B cell (primary cell): ENCODE measurements around the gene MFAP2. TPM values are rescaled to one million over a fixed set of nuclear protein-coding genes. Genes with fewer than 3 reads are reported as not detected.

Experiments used
- ATAC-seq: fragments of 200-7000 bp; cut with Tn5 transposase; one replicate; pipeline ENCODE4 v1.10.0; 2021; ENCODE audit warnings: low read depth, mild to moderate bottlenecking, moderate number of reproducible peaks, moderate library complexity
- CTCF ChIA-PET: fragments of 350-600 bp; sonication (Branson Sonifier 250); formaldehyde crosslinking; loops from one replicate; lab custom pipeline; 2021; ENCODE audit warnings: antibody characterized with exemption, inconsistent platforms; lab: Charles Lee
- POLR2A ChIA-PET: fragments of 350-600 bp; sonication (Branson Sonifier 250); formaldehyde crosslinking; loops from one replicate; lab custom pipeline; 2021; ENCODE audit warnings: antibody characterized with exemption; lab: Charles Lee
- DNase-seq: peaks from one replicate; pipeline ENCODE4 v3.0.0; 2013
- H2AFZ ChIP-seq: 2 replicates; pipeline ENCODE4 v1.6.1; 2012; ENCODE audit warnings: mild to moderate bottlenecking, low read depth, low read length; ENCODE audit not compliant: insufficient read depth, poor library complexity, severe bottlenecking
- H3K27ac ChIP-seq, 2 donors: 1 replicate in 1 of 2; 2 replicates in 1 of 2; pipeline ENCODE4 v1.5.1; 2012 to 2013; ENCODE audit warnings: low read length in 2 of 2, mild to moderate bottlenecking in 2 of 2, moderate library complexity in 1 of 2
- H3K27me3 ChIP-seq, 4 experiments: fragments of 200-600 bp in 1 of 4; sonication (generic) in 1 of 4; replicated peaks in 1 of 4; 1 replicate in 2 of 4; 2 replicates in 2 of 4; pipeline versions ENCODE4 v1.6.1 to v1.7.0; 2013 to 2016; ENCODE audit warnings: low read length in 3 of 4, mild to moderate bottlenecking in 2 of 4, mixed read lengths in 1 of 4, moderate library complexity in 1 of 4; ENCODE audit not compliant: insufficient read depth in 4 of 4, control insufficient read depth in 3 of 4; ENCODE audit errors: control extremely low read depth in 1 of 4
- H3K36me3 ChIP-seq, 2 experiments: replicated peaks in 1 of 2; 1 replicate in 1 of 2; 2 replicates in 1 of 2; pipeline versions ENCODE4 v1.6.1 to v1.7.1; 2013; ENCODE audit warnings: low read length in 1 of 2; ENCODE audit not compliant: insufficient read depth in 2 of 2, control insufficient read depth in 1 of 2; ENCODE audit errors: control extremely low read depth in 1 of 2, extremely low read depth in 1 of 2
- H3K4me1 ChIP-seq, 2 donors: fragments of 200-600 bp in 1 of 2; sonication (generic) in 1 of 2; 1 replicate in 1 of 2; 2 replicates in 1 of 2; pipeline versions ENCODE4 v1.5.1 to v1.6.1; 2013 to 2017; ENCODE audit warnings: low read length in 2 of 2; ENCODE audit not compliant: control insufficient read depth in 2 of 2, insufficient read depth in 2 of 2
- H3K4me2 ChIP-seq: replicated peaks from 2 replicates; pipeline ENCODE3; 2012; ENCODE audit warnings: mild to moderate bottlenecking, low read depth, low read length; ENCODE audit not compliant: poor library complexity, severe bottlenecking
- H3K4me3 ChIP-seq, 5 experiments: fragments of 200-600 bp in 1 of 5; sonication (generic) in 1 of 5; 1 replicate in 3 of 5; 2 replicates in 2 of 5; pipeline versions ENCODE4 v1.5.1 to v1.7.0; 2011 to 2016; ENCODE audit warnings: low read length in 4 of 5, mild to moderate bottlenecking in 4 of 5, low read depth in 2 of 5, control low read depth in 1 of 5, moderate library complexity in 1 of 5; ENCODE audit not compliant: insufficient read depth in 1 of 5; ENCODE audit errors: control extremely low read depth in 1 of 5, extremely low read depth in 1 of 5
- H3K79me2 ChIP-seq: fragments of 200-600 bp; sonication (generic); one replicate; pipeline ENCODE4 v1.6.0; 2016; ENCODE audit warnings: low read length; ENCODE audit not compliant: control insufficient read depth, insufficient read depth
- H3K9ac ChIP-seq: fragments of 200-600 bp; sonication (generic); 2 replicates; pipeline ENCODE4 v1.6.1; 2017; ENCODE audit warnings: mild to moderate bottlenecking, low read length, moderate library complexity
- H3K9me3 ChIP-seq, 3 donors: one replicate each; pipeline versions ENCODE4 v1.6.1 to v1.7.1; 2013; ENCODE audit warnings: low read length in 2 of 3; ENCODE audit not compliant: control insufficient read depth in 2 of 3, insufficient read depth in 1 of 3; ENCODE audit errors: control extremely low read depth in 1 of 3
- H4K20me1 ChIP-seq: 2 replicates; pipeline ENCODE4 v1.6.0; 2012; ENCODE audit warnings: mild to moderate bottlenecking, low read length; ENCODE audit not compliant: insufficient read depth, control insufficient read depth, poor library complexity, severe bottlenecking
- H3K27ac Mint-ChIP-seq: one replicate; pipeline ENCODE4 v1.8.0; 2021; ENCODE audit warnings: mixed read lengths
- H3K27me3 Mint-ChIP-seq: one replicate; pipeline ENCODE4 v1.8.0; 2021; ENCODE audit warnings: mixed read lengths
- H3K4me1 Mint-ChIP-seq: one replicate; pipeline ENCODE4 v1.8.0; 2021; ENCODE audit warnings: mixed read lengths
- H3K4me3 Mint-ChIP-seq: one replicate; pipeline ENCODE4 v1.8.0; 2021; ENCODE audit warnings: mixed read lengths
- H3K9me3 Mint-ChIP-seq: one replicate; pipeline ENCODE4 v1.8.0; 2022; ENCODE audit warnings: mixed read lengths; ENCODE audit not compliant: insufficient read depth
- EZH2 ChIP-seq: IDR thresholded peaks from 2 replicates; pipeline ENCODE4 v1.6.1; 2012; ENCODE audit warnings: borderline replicate concordance, low read depth, mild to moderate bottlenecking, moderate library complexity, low read length; ENCODE audit not compliant: insufficient read depth, poor library complexity, severe bottlenecking
- WGBS: methylation state at CpG from one replicate; pipeline ENCODE4 v1.1.5; 2013; ENCODE audit warnings: missing lambda C conversion rate; ENCODE audit not compliant: insufficient coverage; 5-methylcytosine and 5-hydroxymethylcytosine counted together
- intact Hi-C: fragments of 100-400 bp; cut with micrococcal nuclease; formaldehyde crosslinking; loops from one replicate; pipeline ENCODE4 v1.10.0; 2022
- polyA plus RNA-seq: library from polyadenylated mRNA; depleted of rRNA; stranded (reverse); fragments of >200 nt; gene quantifications from 2 replicates; pipeline ENCODE4 v1.2.3, GENCODE V29; 2012
- total RNA-seq, 2 donors: library from RNA; stranded (reverse); fragments of 120-200 nt in 1 of 2; gene quantifications; 1 replicate in 1 of 2; 2 replicates in 1 of 2; pipeline versions ENCODE4 v1.2.3 to v1.2.4, GENCODE V29; 2013 to 2022
- TF ChIP-seq, protein P1 (sequence below): fragments of 200-600 bp; IDR thresholded peaks from one replicate; pipeline ENCODE4 v1.8.0; 2022; ENCODE audit warnings: antibody characterized with exemption, mild to moderate bottlenecking

The MFAP2 gene
- total and polyA plus RNA-seq, 2 donors (not counting 1 experiment from before 2014, with no cell fraction given), result not detected

DNA sequence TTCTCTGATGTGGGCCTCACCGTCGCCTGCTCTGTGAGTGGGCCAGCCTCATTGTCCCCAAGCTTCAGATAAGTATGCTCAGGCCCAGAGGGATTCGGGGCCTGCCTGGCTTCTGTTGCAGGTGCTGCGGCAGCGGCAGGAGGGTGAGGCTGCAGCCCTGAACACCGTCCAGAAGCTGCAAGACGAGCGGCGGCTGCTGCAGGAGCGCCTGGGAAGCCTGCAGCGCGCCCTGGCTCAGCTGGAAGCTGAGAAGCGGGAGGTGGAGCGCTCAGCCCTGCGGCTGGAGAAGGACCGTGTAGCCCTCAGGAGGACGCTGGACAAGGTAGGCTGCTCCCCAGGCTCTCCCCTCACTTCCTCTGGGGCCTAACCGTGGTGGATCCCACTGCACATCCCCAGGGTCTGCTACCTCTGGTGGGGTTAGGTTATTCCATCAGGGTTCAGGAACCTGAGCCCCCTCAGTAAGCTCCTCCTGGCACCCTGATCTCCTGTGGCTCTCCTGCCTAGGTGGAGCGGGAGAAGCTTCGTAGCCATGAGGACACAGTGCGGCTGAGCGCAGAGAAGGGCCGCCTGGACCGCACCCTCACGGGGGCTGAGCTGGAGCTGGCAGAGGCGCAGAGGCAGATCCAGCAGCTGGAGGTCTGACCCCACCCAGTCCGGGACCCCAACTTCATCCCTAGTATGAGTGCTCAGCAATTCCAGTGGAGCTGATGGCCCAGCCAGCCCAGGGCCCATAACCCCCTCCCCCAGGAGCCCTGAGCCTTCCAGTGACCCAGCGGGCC lies 10.1 kb downstream of the MFAP2 start:
- ATAC-seq, result no peak
- no peaks in the 10 kb centered on the region for H3K79me2 ChIP-seq
- no peaks in the 10 kb centered on the region for H4K20me1 ChIP-seq
- intact Hi-C loops, result no loop called here
- Mint-ChIP-seq H3K4me1 (no peaks in the 10 kb centered on the region), H3K27ac (no peak overlapping the region), H3K4me3 (no peak overlapping the region), H3K9me3 (no peaks in the 10 kb centered on the region), H3K27me3 (no peaks in the 10 kb centered on the region)
- TF ChIP-seq, protein P1, sequence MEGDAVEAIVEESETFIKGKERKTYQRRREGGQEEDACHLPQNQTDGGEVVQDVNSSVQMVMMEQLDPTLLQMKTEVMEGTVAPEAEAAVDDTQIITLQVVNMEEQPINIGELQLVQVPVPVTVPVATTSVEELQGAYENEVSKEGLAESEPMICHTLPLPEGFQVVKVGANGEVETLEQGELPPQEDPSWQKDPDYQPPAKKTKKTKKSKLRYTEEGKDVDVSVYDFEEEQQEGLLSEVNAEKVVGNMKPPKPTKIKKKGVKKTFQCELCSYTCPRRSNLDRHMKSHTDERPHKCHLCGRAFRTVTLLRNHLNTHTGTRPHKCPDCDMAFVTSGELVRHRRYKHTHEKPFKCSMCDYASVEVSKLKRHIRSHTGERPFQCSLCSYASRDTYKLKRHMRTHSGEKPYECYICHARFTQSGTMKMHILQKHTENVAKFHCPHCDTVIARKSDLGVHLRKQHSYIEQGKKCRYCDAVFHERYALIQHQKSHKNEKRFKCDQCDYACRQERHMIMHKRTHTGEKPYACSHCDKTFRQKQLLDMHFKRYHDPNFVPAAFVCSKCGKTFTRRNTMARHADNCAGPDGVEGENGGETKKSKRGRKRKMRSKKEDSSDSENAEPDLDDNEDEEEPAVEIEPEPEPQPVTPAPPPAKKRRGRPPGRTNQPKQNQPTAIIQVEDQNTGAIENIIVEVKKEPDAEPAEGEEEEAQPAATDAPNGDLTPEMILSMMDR, result no peak
- TF ChIP-seq EZH2, result no peak
- no peak overlapping the region for H3K4me3 ChIP-seq
- no peak for DNase-seq
- POLR2A ChIA-PET, result no interaction called here
- H3K27me3 ChIP-seq, result no peaks in the 10 kb centered on the region
- peaks cover 0 to 6% of the 10 kb centered on the region in 2 experiments for H3K36me3 ChIP-seq
- H3K4me2 ChIP-seq, result no peak overlapping the region
- H2AFZ ChIP-seq, result no peak overlapping the region
- H3K9ac ChIP-seq, result no peak overlapping the region
- no peak overlapping the region for H3K27ac ChIP-seq
- no peaks in the 10 kb centered on the region for H3K4me1 ChIP-seq
- CTCF ChIA-PET, result no interaction called here
- no peaks in the 10 kb centered on the region for H3K9me3 ChIP-seq
- 98% methylated on average over 24 of the region's 28 CpGs for WGBS

DNA sequence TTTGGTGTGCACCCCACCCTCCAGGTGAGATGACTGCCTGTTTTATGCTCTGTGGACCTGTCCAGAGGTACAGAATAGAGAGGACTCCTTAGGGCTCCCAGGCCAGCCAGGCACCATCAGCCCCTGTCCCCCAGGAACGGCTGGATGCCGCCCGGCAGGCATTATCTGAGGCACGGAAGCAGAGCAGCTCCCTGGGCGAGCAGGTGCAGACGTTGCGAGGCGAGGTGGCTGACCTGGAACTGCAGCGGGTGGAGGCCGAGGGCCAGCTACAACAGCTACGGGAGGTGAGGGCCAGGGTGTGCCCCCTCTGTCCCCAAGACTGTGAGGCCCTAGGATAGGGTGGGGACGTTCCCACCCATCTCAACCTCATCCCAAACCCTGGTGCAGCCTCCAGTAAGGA lies 10.8 kb downstream of the MFAP2 start:
- no peaks in the 10 kb centered on the region for H3K79me2 ChIP-seq
- H3K9me3 Mint-ChIP-seq, result no peaks in the 10 kb centered on the region
- no peaks in the 10 kb centered on the region for H3K4me1 Mint-ChIP-seq
- H3K4me1 ChIP-seq, result no peaks in the 10 kb centered on the region
- no peak overlapping the region for H3K4me3 ChIP-seq
- H3K36me3 ChIP-seq, result peaks cover 0 to 6% of the 10 kb centered on the region in 2 experiments
- H3K27ac ChIP-seq, result no peak overlapping the region
- no peak for TF ChIP-seq EZH2
- intact Hi-C loops, result no loop called here
- DNase-seq (no peak), ATAC-seq (no peak)
- H3K9me3 ChIP-seq, result no peaks in the 10 kb centered on the region
- no peak overlapping the region for H3K4me2 ChIP-seq
- H3K4me3 Mint-ChIP-seq, result no peak overlapping the region
- no peak overlapping the region for H3K27ac Mint-ChIP-seq
- 99% methylated on average over 11 of the region's 12 CpGs for WGBS
- H3K27me3 Mint-ChIP-seq, result no peaks in the 10 kb centered on the region
- ChIA-PET CTCF (no interaction called here), POLR2A (no interaction called here)
- H2AFZ ChIP-seq, result no peak overlapping the region
- H3K27me3 ChIP-seq, result no peaks in the 10 kb centered on the region
- no peak overlapping the region for H3K9ac ChIP-seq
- H4K20me1 ChIP-seq, result no peaks in the 10 kb centered on the region
